ENCODE measurements around the gene COPS7A. TPM values are rescaled to one million over a fixed set of nuclear protein-coding genes. Genes with fewer than 3 reads are reported as not detected.

The COPS7A gene
- total RNA-seq, 1 donor from 2014 or later = 24.5 TPM

DNA sequence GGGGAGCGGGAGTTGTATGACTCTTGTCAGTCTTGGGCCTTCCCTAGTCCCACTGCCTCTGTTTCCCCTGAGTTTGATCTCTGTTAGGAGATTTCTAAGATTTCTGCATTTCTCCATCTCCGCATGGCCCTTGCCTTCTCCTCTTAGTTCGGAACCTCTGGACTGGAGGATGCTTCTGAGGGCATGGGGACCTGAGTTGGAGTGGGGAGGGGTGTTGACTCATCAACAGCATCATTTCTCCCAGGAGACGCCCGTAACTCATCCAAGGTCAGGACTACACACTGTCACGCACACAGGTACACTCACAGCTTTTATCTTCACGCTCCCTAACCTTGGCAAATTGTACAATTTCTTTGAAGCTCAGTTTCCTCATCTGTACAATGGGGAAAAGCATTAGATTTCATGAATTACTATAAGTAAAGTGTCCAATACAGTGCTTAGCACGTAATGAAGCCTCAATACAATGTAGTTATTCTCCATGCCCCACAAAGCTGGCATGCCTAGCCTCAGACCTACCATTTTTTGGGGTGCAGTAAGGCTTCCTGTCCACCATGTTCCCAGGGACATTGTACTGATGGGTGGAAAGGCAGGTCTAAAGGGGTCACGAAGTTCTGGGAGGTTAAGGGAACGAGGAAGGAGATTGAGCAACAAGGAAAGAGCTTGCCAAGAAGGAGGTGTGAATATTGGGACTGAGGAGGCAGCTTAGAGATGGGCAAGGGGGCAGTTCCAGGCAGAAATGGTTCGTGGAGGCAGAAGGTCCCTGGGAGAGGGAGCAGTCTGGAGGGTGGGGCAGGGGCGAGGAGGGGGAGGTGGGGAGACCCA is 47.9 kb downstream of the COPS7A start:
- Histone ChIP-seq H3K79me2 (ENCODE audit: low read depth) (peaks cover 44% of the 10 kb centered on the region), H3K27ac (peak overlapping the region; percentile 43), H3K9me3 (ENCODE audit: low read depth) (no peaks in the 10 kb centered on the region), H3K27me3 (peaks cover 18% of the 10 kb centered on the region), H3K36me3 (peaks cover 5% of the 10 kb centered on the region), H3K4me1 (peaks cover 47% of the 10 kb centered on the region), H2AFZ (replicated peaks) (no peak overlapping the region), H3K4me2 (peak overlapping the region; percentile 77), H4K20me1 (ENCODE audit: low read depth) (peaks cover 68% of the 10 kb centered on the region), H3K4me3 (no peak overlapping the region), H3F3A (ENCODE audit: low read depth) (peaks cover 66% of the 10 kb centered on the region), H3K9ac (no peak overlapping the region)
- peak overlapping the region; percentile 72 for H3K4me3 Mint-ChIP-seq
- TF ChIP-seq, protein P1, sequence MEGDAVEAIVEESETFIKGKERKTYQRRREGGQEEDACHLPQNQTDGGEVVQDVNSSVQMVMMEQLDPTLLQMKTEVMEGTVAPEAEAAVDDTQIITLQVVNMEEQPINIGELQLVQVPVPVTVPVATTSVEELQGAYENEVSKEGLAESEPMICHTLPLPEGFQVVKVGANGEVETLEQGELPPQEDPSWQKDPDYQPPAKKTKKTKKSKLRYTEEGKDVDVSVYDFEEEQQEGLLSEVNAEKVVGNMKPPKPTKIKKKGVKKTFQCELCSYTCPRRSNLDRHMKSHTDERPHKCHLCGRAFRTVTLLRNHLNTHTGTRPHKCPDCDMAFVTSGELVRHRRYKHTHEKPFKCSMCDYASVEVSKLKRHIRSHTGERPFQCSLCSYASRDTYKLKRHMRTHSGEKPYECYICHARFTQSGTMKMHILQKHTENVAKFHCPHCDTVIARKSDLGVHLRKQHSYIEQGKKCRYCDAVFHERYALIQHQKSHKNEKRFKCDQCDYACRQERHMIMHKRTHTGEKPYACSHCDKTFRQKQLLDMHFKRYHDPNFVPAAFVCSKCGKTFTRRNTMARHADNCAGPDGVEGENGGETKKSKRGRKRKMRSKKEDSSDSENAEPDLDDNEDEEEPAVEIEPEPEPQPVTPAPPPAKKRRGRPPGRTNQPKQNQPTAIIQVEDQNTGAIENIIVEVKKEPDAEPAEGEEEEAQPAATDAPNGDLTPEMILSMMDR (IDR thresholded peaks at IDR 0.05) = no peak
- TF ChIP-seq EZH2phosphoT487 (IDR thresholded peaks at IDR 0.05) = no peak
- TF ChIP-seq EZH2 (IDR thresholded peaks at IDR 0.05) = no peak
- H3K36me3 Mint-ChIP-seq = peaks cover 43% of the 10 kb centered on the region
- H3K27ac Mint-ChIP-seq = peak overlapping the region; percentile 52
- peaks cover 51% of the 10 kb centered on the region for H3K4me1 Mint-ChIP-seq
- no peak for DNase-seq (ENCODE audit: low spot score)
- no peaks in the 10 kb centered on the region for H3K9me3 Mint-ChIP-seq
- peaks cover 34% of the 10 kb centered on the region for H3K27me3 Mint-ChIP-seq (ENCODE audit: insufficient read depth, low read depth)

DNA sequence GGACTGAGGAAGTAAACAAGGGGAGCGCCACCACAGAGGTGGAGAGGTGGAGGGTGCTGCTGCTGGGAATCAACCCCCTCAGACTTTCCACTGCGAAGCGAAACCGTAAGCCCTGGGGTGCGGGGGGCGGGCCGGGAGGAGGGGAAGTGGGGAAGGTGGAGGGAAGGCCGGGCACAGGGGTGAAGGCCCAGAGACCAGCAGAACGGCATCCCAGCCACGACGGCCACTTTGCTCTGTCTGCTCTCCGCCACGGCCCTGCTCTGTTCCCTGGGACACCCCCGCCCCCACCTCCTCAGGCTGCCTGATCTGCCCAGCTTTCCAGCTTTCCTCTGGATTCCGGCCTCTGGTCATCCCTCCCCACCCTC is 48.5 kb downstream of the COPS7A start, which contains the start of gene LAG3:
Gene LAG3, plus strand, starts transcription at position 190 of the 365 bp plus-strand sequence. CDS start 333 bp downstream, outside the sequence.
- no peaks in the 10 kb centered on the region for H3K9me3 ChIP-seq (ENCODE audit: low read depth)
- H2AFZ ChIP-seq (replicated peaks) = no peak within 1 kb of the TSS
- peaks cover 38% of the 10 kb centered on the region for H3K79me2 ChIP-seq (ENCODE audit: low read depth)
- Mint-ChIP-seq H3K27ac (peak within 1 kb of the TSS; percentile 52), H3K36me3 (peaks cover 44% of the 10 kb centered on the region), H3K27me3 (ENCODE audit: insufficient read depth, low read depth) (peaks cover 32% of the 10 kb centered on the region), H3K4me3 (peak within 1 kb of the TSS; percentile 72), H3K4me1 (peaks cover 52% of the 10 kb centered on the region), H3K9me3 (no peaks in the 10 kb centered on the region)
- no peak for DNase-seq (ENCODE audit: low spot score)
- peak within 1 kb of the TSS; percentile 34 for H3K4me3 ChIP-seq
- TF ChIP-seq, protein P1 (IDR thresholded peaks at IDR 0.05) = no peak
- TF ChIP-seq EZH2 (IDR thresholded peaks at IDR 0.05) (no peak), EZH2phosphoT487 (IDR thresholded peaks at IDR 0.05) (no peak)
- H3K27me3 ChIP-seq = peaks cover 18% of the 10 kb centered on the region
- H3K36me3 ChIP-seq = peaks cover 5% of the 10 kb centered on the region
- H3K4me2 ChIP-seq = peak within 1 kb of the TSS; percentile 77
- no peak within 1 kb of the TSS for H3K9ac ChIP-seq
- H3K4me1 ChIP-seq = peaks cover 47% of the 10 kb centered on the region
- peaks cover 60% of the 10 kb centered on the region for H3F3A ChIP-seq (ENCODE audit: low read depth)
- peak within 1 kb of the TSS; percentile 43 for H3K27ac ChIP-seq
- H4K20me1 ChIP-seq (ENCODE audit: low read depth) = peaks cover 62% of the 10 kb centered on the region

GRCh38 chr12:6772726-6773589 is 49.1 kb downstream of the COPS7A start:
- Histone ChIP-seq H3K4me1 (peaks cover 52% of the 10 kb centered on the region), H3K4me3 (peak overlapping the region; percentile 34), H3K27me3 (peaks cover 18% of the 10 kb centered on the region), H4K20me1 (ENCODE audit: low read depth) (peaks cover 56% of the 10 kb centered on the region), H3K9me3 (ENCODE audit: low read depth) (no peaks in the 10 kb centered on the region), H2AFZ (replicated peaks) (no peak overlapping the region), H3K36me3 (peaks cover 5% of the 10 kb centered on the region), H3K27ac (no peak overlapping the region), H3K9ac (no peak overlapping the region), H3K79me2 (ENCODE audit: low read depth) (peaks cover 31% of the 10 kb centered on the region), H3K4me2 (peak overlapping the region; percentile 77), H3F3A (ENCODE audit: low read depth) (peaks cover 60% of the 10 kb centered on the region)
- peak; percentile 48 for DNase-seq (ENCODE audit: low spot score)
- H3K36me3 Mint-ChIP-seq = peaks cover 44% of the 10 kb centered on the region
- H3K9me3 Mint-ChIP-seq = no peaks in the 10 kb centered on the region
- H3K4me1 Mint-ChIP-seq = peaks cover 54% of the 10 kb centered on the region
- H3K27me3 Mint-ChIP-seq (ENCODE audit: insufficient read depth, low read depth) = peaks cover 28% of the 10 kb centered on the region
- H3K4me3 Mint-ChIP-seq = peak overlapping the region; percentile 52
- H3K27ac Mint-ChIP-seq = peak overlapping the region; percentile 33
- TF ChIP-seq, protein P1 (IDR thresholded peaks at IDR 0.05) = no peak
- TF ChIP-seq EZH2 (IDR thresholded peaks at IDR 0.05) = peak; percentile 51

All from neural progenitor cell (in vitro differentiated cells).